OCI-LY1 (cell line): ENCODE measurements around the gene UQCR11.

ENCODE experiments used
- H2AFZ ChIP-seq: fragments of 200-600 bp; sonication (generic), shearing (Covaris generic); 2 replicates; pipeline ENCODE4 v1.6.0; 2014; ENCODE audit warnings: antibody characterized with exemption, mild to moderate bottlenecking, low read length
- H3F3A ChIP-seq: fragments of 200-600 bp; sonication (generic), shearing (Covaris generic); 2 replicates; pipeline ENCODE4 v1.6.0; 2014; ENCODE audit warnings: mild to moderate bottlenecking, antibody characterized with exemption, low read length, moderate library complexity; ENCODE audit not compliant: insufficient read depth
- H3K27ac ChIP-seq: fragments of 200-600 bp; sonication (generic); 2 replicates; pipeline ENCODE4 v1.5.1; 2014; ENCODE audit warnings: low read length, mixed run types, mild to moderate bottlenecking, low read depth; ENCODE audit not compliant: poor library complexity, severe bottlenecking
- H3K27me3 ChIP-seq: fragments of 200-600 bp; sonication (generic); 2 replicates; pipeline ENCODE4 v1.6.0; 2014; ENCODE audit warnings: antibody characterized with exemption, mild to moderate bottlenecking, low read length, moderate library complexity; ENCODE audit not compliant: insufficient read depth
- H3K36me3 ChIP-seq: fragments of 200-600 bp; sonication (generic); 2 replicates; pipeline ENCODE4 v1.6.1; 2014; ENCODE audit warnings: mild to moderate bottlenecking, antibody characterized with exemption, low read length, moderate library complexity, mixed read lengths; ENCODE audit not compliant: insufficient read depth
- H3K4me1 ChIP-seq: fragments of 200-600 bp; sonication (generic); 2 replicates; pipeline ENCODE4 v1.5.1; 2014; ENCODE audit warnings: mild to moderate bottlenecking, low read length, moderate library complexity; ENCODE audit not compliant: insufficient read depth, severe bottlenecking
- H3K4me2 ChIP-seq: fragments of 200-600 bp; sonication (generic), shearing (Covaris generic); 2 replicates; pipeline ENCODE4 v1.6.1; 2014; ENCODE audit warnings: low read length
- H3K4me3 ChIP-seq: fragments of 200-600 bp; sonication (generic); 2 replicates; pipeline ENCODE4 v1.5.1; 2014; ENCODE audit warnings: low read length, low read depth, mild to moderate bottlenecking, mixed read lengths; ENCODE audit not compliant: poor library complexity, severe bottlenecking
- H3K79me2 ChIP-seq: fragments of 200-600 bp; shearing (Covaris generic); 2 replicates; pipeline ENCODE4 v1.6.1; 2016; ENCODE audit warnings: mixed run types, low read length, mixed read lengths; ENCODE audit not compliant: insufficient read depth
- H3K9ac ChIP-seq: fragments of 200-600 bp; sonication (generic), shearing (Covaris generic); 2 replicates; pipeline ENCODE4 v1.6.1; 2014; ENCODE audit warnings: mild to moderate bottlenecking, low read length, mixed read lengths
- H3K9me2 ChIP-seq: fragments of 200-600 bp; sonication (generic), shearing (Covaris generic); 2 replicates; pipeline ENCODE4 v1.6.1; 2014; ENCODE audit warnings: low read depth, mild to moderate bottlenecking, low read length, mixed read lengths
- H3K9me3 ChIP-seq: fragments of 200-600 bp; shearing (Covaris generic); 2 replicates; pipeline ENCODE4 v1.6.1; 2014; ENCODE audit warnings: low read length, mixed read lengths
- H4K20me1 ChIP-seq: fragments of 200-600 bp; sonication (generic), shearing (Covaris generic); 2 replicates; pipeline ENCODE4 v1.6.0; 2016; ENCODE audit warnings: mild to moderate bottlenecking, low read length; ENCODE audit not compliant: insufficient read depth
- CTCF ChIP-seq: fragments of 200-600 bp; sonication (generic), shearing (Covaris generic); IDR thresholded peaks from 2 replicates; pipeline ENCODE4 v1.5.1; 2017; ENCODE audit warnings: mild to moderate bottlenecking, antibody characterized with exemption, low read length, moderate library complexity, mixed read lengths
- EZH2 ChIP-seq: fragments of 200-600 bp; sonication (generic), shearing (Covaris generic); IDR thresholded peaks from 2 replicates; pipeline ENCODE4 v1.8.0; 2017; ENCODE audit warnings: borderline replicate concordance, mixed run types, mild to moderate bottlenecking, antibody characterized with exemption, low read length, moderate library complexity, mixed read lengths

The UQCR11 gene

GRCh38 chr19:1627194-1627593 is 21.9 kb upstream of the UQCR11 start:
- H4K20me1 ChIP-seq: no peaks in the 10 kb centered on the region
- peaks cover 87% of the 10 kb centered on the region for H3K36me3 ChIP-seq
- no peaks in the 10 kb centered on the region for H3K9me2 ChIP-seq
- H3K27me3 ChIP-seq: no peaks in the 10 kb centered on the region
- no peak overlapping the region for H3K9ac ChIP-seq
- no peaks in the 10 kb centered on the region for H3K9me3 ChIP-seq
- peak overlapping the region; percentile 68 for H3K27ac ChIP-seq
- no peak overlapping the region for H3K4me2 ChIP-seq
- peaks cover 20% of the 10 kb centered on the region for H3K4me1 ChIP-seq
- no peak overlapping the region for H3K4me3 ChIP-seq
- TF ChIP-seq EZH2 (no peak), CTCF (no peak)
- H2AFZ ChIP-seq: no peak overlapping the region
- no peaks in the 10 kb centered on the region for H3K79me2 ChIP-seq
- H3F3A ChIP-seq: no peaks in the 10 kb centered on the region

- Histone ChIP-seq H3K27ac (peak overlapping the region; percentile 45), H3K79me2 (no peaks in the 10 kb centered on the region), H4K20me1 (no peaks in the 10 kb centered on the region), H3K36me3 (peaks cover 87% of the 10 kb centered on the region), H3K9me3 (no peaks in the 10 kb centered on the region), H3F3A (no peaks in the 10 kb centered on the region), H3K4me3 (no peak overlapping the region), H2AFZ (no peak overlapping the region), H3K4me1 (peaks cover 27% of the 10 kb centered on the region), H3K4me2 (no peak overlapping the region), H3K9ac (no peak overlapping the region), H3K9me2 (no peaks in the 10 kb centered on the region), H3K27me3 (no peaks in the 10 kb centered on the region)
- TF ChIP-seq CTCF (no peak), EZH2 (no peak)
These were observed 21.3 kb upstream of the UQCR11 start for GRCh38 chr19:1626417-1627010.

- no peak overlapping the region for H3K4me3 ChIP-seq
- H3F3A ChIP-seq: no peaks in the 10 kb centered on the region
- H3K9me3 ChIP-seq: no peaks in the 10 kb centered on the region
- no peaks in the 10 kb centered on the region for H3K9me2 ChIP-seq
- H4K20me1 ChIP-seq: no peaks in the 10 kb centered on the region
- no peaks in the 10 kb centered on the region for H3K79me2 ChIP-seq
- peaks cover 41% of the 10 kb centered on the region for H3K4me1 ChIP-seq
- H3K4me2 ChIP-seq: no peak overlapping the region
- TF ChIP-seq CTCF: peak; percentile 88
- no peak for TF ChIP-seq EZH2
- no peak overlapping the region for H3K9ac ChIP-seq
- no peak overlapping the region for H2AFZ ChIP-seq
- peaks cover 87% of the 10 kb centered on the region for H3K36me3 ChIP-seq
- no peaks in the 10 kb centered on the region for H3K27me3 ChIP-seq
- peak overlapping the region; percentile 54 for H3K27ac ChIP-seq
These were observed 19.2 kb upstream of the UQCR11 start for GRCh38 chr19:1624458-1624857.
